ENCODE measurements around the gene IRF9. TPM values are rescaled to one million over a fixed set of nuclear protein-coding genes. Genes with fewer than 3 reads are reported as not detected.

The IRF9 gene
- total and polyA plus RNA-seq, 2 of the 13 experiments (the other 11 are each of a cell fraction or from before 2014, with no cell fraction given) = 14.9 to 49.7 TPM

DNA sequence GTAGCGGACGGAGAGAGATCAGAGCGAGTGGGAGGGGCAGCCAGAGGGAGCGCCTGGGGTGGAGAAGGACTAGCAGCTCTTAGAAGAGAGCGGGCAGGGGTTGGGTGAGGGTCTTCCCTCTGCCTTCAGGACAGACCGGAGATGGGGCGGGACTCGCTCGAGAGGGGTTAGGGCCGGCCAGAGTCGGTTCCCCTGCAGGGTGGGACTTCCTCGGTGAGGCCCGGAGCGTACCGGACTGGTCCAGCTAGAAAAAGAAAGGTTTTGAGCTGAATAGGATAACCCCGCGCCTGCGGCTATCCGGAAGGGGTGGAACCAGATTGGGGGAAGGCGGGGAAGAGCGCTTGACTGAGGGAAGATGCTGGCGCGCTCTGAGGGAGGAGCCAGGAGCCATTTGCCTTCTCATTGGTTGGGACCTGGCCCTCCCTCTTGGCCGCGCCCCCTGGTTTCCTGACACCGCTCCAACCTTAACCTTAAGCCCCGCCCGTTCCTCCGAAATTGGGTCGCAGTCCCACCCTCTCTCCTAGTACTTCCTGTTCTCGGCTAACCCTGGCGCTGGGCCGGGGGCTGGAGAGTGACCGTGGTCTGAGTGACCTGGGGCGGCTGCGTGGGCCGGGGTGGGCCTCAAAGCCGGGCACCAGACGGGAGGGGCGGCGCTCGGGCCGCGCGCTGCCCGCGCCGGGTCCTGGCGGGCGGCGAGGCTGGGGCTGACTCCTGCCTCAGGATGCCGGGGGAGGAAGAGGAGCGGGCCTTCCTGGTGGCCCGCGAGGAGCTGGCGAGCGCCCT, 13.9 kb upstream of the IRF9 start, which contains the start of gene RNF31 (continued):
- TF ChIP-seq GPBP1L1 (CRISPR knock-in tag; IDR thresholded peaks at IDR 0.05) (no peak), SKI (IDR thresholded peaks at IDR 0.05; ENCODE audit: partially characterized antibody) (peak; percentile 69), HMGXB3 (CRISPR knock-in tag; IDR thresholded peaks at IDR 0.05; ENCODE audit: borderline replicate concordance) (no peak), MBNL3 (CRISPR knock-in tag; conservative IDR thresholded peaks at IDR 0.05) (no peak), ZNF781 (CRISPR knock-in tag; IDR thresholded peaks at IDR 0.05; ENCODE audit: borderline replicate concordance, not compliant biosample characterization) (peak; percentile 88), SYNCRIP (IDR thresholded peaks at IDR 0.05; ENCODE audit: insufficient read depth, low read depth, low read length) (no peak), BATF2 (CRISPR knock-in tag; IDR thresholded peaks at IDR 0.05) (no peak), MIER3 (CRISPR knock-in tag; IDR thresholded peaks at IDR 0.05; ENCODE audit: borderline replicate concordance) (no peak; the same call in none of the 2 replicates), ZNF850 (CRISPR knock-in tag; conservative IDR thresholded peaks at IDR 0.05) (no peak), SIN3B (IDR thresholded peaks at IDR 0.05; ENCODE audit: low read length) (no peak), POLR2AphosphoS2 (IDR thresholded peaks at IDR 0.05; ENCODE audit: low read depth, low read length) (no peak), ZNF10 (CRISPR knock-in tag; IDR thresholded peaks at IDR 0.05; ENCODE audit: borderline replicate concordance, low read depth) (no peak), ZNF788 (CRISPR knock-in tag; IDR thresholded peaks at IDR 0.05; ENCODE audit: borderline replicate concordance) (peak; percentile 74; the same call in 1 of the 2 replicates), JUND (CRISPR knock-in tag; IDR thresholded peaks at IDR 0.05) (no peak), ZNF652 (CRISPR knock-in tag; IDR thresholded peaks at IDR 0.05; ENCODE audit: borderline replicate concordance, low read depth) (no peak; the same call in 1 of the 2 replicates), ZBTB43 (CRISPR knock-in tag; conservative IDR thresholded peaks at IDR 0.05) (no peak; the same call in 1 of the 2 replicates), RORA (CRISPR knock-in tag; IDR thresholded peaks at IDR 0.05) (no peak), ZNF749 (CRISPR knock-in tag; IDR thresholded peaks at IDR 0.05; ENCODE audit: borderline replicate concordance) (0 out of 2 replicates have a peak, but pooled peaks have one; percentile 78), ZNF33B (CRISPR knock-in tag; IDR thresholded peaks at IDR 0.05) (no peak)
- TF ChIP-seq, protein P1, sequence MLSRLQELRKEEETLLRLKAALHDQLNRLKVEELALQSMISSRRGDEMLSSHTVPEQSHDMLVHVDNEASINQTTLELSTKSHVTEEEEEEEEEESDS (CRISPR knock-in tag; IDR thresholded peaks at IDR 0.05; ENCODE audit: borderline replicate concordance) = 0 out of 2 replicates have a peak, but pooled peaks have one; percentile 91

All from HepG2 (cell line).